Transverse colon (tissue), 4 donors: ENCODE results near the gene TRIM49.
"Not testable (repeated sequence)": the region's sequence is repeated elsewhere in the genome, so short reads cannot be mapped to it uniquely, and the experiment has no call there.

Experiments
- CTCF ChIP-seq, 5 experiments: fragments of 200-600 bp in 3 of 5; fragments of 450-650 bp in 2 of 5; sonication (generic) in 3 of 5; IDR thresholded peaks; 1 replicate in 2 of 5; 2 replicates in 3 of 5; pipeline ENCODE4 v1.5.1; 2016 to 2017; ENCODE audit warnings: antibody characterized with exemption in 5 of 5, inconsistent platforms in 3 of 5, mild to moderate bottlenecking in 2 of 5, moderate library complexity in 1 of 5
- POLR2AphosphoS5 ChIP-seq, 3 donors: sonication (generic); formaldehyde crosslinking; IDR thresholded peaks; one replicate each; pipeline ENCODE4 v1.6.1; 2016; ENCODE audit warnings: antibody characterized with exemption in 3 of 3

DNA sequence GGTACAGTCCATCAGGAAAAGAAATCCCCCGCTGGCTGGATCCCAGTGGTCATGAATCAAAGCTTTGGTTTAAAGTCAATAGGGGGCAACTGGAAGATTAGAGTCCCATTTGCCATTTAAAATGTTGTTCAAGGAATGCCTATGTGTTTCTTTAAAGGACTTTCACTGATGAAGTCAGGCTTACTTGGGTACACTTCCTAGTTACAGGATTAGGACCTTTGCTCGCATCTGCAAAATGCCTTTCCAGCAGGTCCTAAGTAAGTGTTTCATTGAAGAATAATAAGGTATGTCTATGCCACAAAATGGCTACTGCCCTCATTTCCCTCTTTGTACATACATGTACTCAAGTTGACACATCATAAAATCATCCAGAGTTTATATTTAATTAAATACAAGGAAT lies at the start of gene TRIM49:
- TF ChIP-seq POLR2AphosphoS5, CTCF (IDR thresholded peaks at IDR 0.05): not testable (repeated sequence)
